ENCODE measurements around the gene SPACDR.
"Not testable (repeated sequence)": the region's sequence is repeated elsewhere in the genome, so short reads cannot be mapped to it uniquely, and the experiment has no call there.

The SPACDR gene

GRCh38 chr7:100465702-100466311 lies 1.7 kb upstream of the SPACDR start:
- DNase-seq (ENCODE audit: low read depth in 2 of 2), result no peak

- no peak for DNase-seq (ENCODE audit: low read depth in 2 of 2)
These were observed 1.2 kb upstream of the SPACDR start for GRCh38 chr7:100465299-100465698.

- no peak for DNase-seq (ENCODE audit: low read depth in 2 of 2)
These were observed 731 bp upstream of the SPACDR start for GRCh38 chr7:100464791-100465190.

- DNase-seq (ENCODE audit: low read depth in 2 of 2), result no peak
These were observed 7.0 kb downstream of the SPACDR start for GRCh38 chr7:100457033-100457432.

GRCh38 chr7:100456562-100456961 lies 7.5 kb downstream of the SPACDR start:
- no peak for DNase-seq (ENCODE audit: low read depth in 2 of 2)

- DNase-seq (ENCODE audit: low read depth in 2 of 2), result no peak
These were observed 8.9 kb downstream of the SPACDR start for GRCh38 chr7:100455206-100455605.

GRCh38 chr7:100453854-100454253 lies 10.2 kb downstream of the SPACDR start:
- DNase-seq (ENCODE audit: low read depth in 2 of 2), result not testable (repeated sequence)

- no peak for DNase-seq (ENCODE audit: low read depth in 2 of 2)
These were observed 11.5 kb downstream of the SPACDR start for GRCh38 chr7:100452513-100452912.

- DNase-seq (ENCODE audit: low read depth in 2 of 2), result no peak
These were observed 14.8 kb downstream of the SPACDR start for GRCh38 chr7:100449190-100449795.

GRCh38 chr7:100447363-100447762 lies 16.7 kb downstream of the SPACDR start:
- DNase-seq (ENCODE audit: low read depth in 2 of 2), result not testable (repeated sequence)

GRCh38 chr7:100446040-100446439 lies 18.0 kb downstream of the SPACDR start:
- no peak for DNase-seq (ENCODE audit: low read depth in 2 of 2)

- DNase-seq (ENCODE audit: low read depth in 2 of 2), result no peak
These were observed 19.5 kb downstream of the SPACDR start for GRCh38 chr7:100444311-100445278.

- no peak for DNase-seq (ENCODE audit: low read depth in 2 of 2)
These were observed 20.8 kb downstream of the SPACDR start for GRCh38 chr7:100443096-100443840.

GRCh38 chr7:100441641-100442535 lies 22.2 kb downstream of the SPACDR start:
- no peak for DNase-seq (ENCODE audit: low read depth in 2 of 2)

- not testable (repeated sequence) for DNase-seq (ENCODE audit: low read depth in 2 of 2)
These were observed 24.8 kb downstream of the SPACDR start for GRCh38 chr7:100439244-100439643.

GRCh38 chr7:100438731-100439130 lies 25.3 kb downstream of the SPACDR start:
- DNase-seq (ENCODE audit: low read depth in 2 of 2), result not testable (repeated sequence)

- DNase-seq (ENCODE audit: low read depth in 2 of 2), result no peak
These were observed 25.9 kb downstream of the SPACDR start for GRCh38 chr7:100438172-100438571.

GRCh38 chr7:100437150-100438100 lies 26.6 kb downstream of the SPACDR start:
- DNase-seq (ENCODE audit: low read depth in 2 of 2), result no peak

Measured in stimulated activated CD4-positive, alpha-beta T cell treated with anti-CD3 and anti-CD28 coated beads, Interleukin-1b, Interleukin-23, amount 100 ng/mL, for 4 hours (primary cell).